H1 (cell line): ENCODE results near the gene CPZ. TPM values are rescaled to one million over a fixed set of nuclear protein-coding genes. Genes with fewer than 3 reads are reported as not detected.

Source experiments
- CTCF ChIA-PET: fragments of 300-600 bp; sonication (Branson Sonifier 250); formaldehyde crosslinking; loops from one replicate; lab custom pipeline; 2021; ENCODE audit not compliant: partially characterized antibody; lab: Charles Lee
- POLR2A ChIA-PET: fragments of 300-600 bp; sonication (Branson Sonifier 250); formaldehyde crosslinking; loops from one replicate; lab custom pipeline; 2021; ENCODE audit warnings: inconsistent platforms; ENCODE audit not compliant: partially characterized antibody; lab: Charles Lee
- DNase-seq, 2 experiments: peaks; one replicate each; pipeline versions ENCODE4 v3.0.0 to v3.0.0-alpha.2; 2010 to 2022; ENCODE audit warnings: low spot score in 2 of 2, low read depth in 1 of 2, mixed read lengths in 1 of 2
- FAIRE-seq: peaks from 2 replicates; lab custom pipeline; 2011; peaks lifted over from hg19 to GRCh38; lab: Jason Lieb, UNC
- H2AFZ ChIP-seq: 2 replicates; pipeline ENCODE4 v1.8.1; 2012; ENCODE audit warnings: low read length, inconsistent platforms
- H2AK5ac ChIP-seq: 2 replicates; pipeline ENCODE4 v1.6.1; 2013; ENCODE audit warnings: low read depth, low read length
- H2BK120ac ChIP-seq: replicated peaks from 2 replicates; pipeline ENCODE3; 2013; ENCODE audit warnings: low read depth, low read length, inconsistent platforms
- H2BK12ac ChIP-seq: 2 replicates; pipeline ENCODE4 v1.6.1; 2013; ENCODE audit warnings: low read depth, low read length
- H2BK15ac ChIP-seq: 2 replicates; pipeline ENCODE4 v1.6.1; 2013; ENCODE audit warnings: low read length
- H2BK20ac ChIP-seq: 2 replicates; pipeline ENCODE4 v1.6.1; 2013; ENCODE audit warnings: low read length
- H2BK5ac ChIP-seq: 2 replicates; pipeline ENCODE4 v1.6.1; 2013; ENCODE audit warnings: low read depth, low read length
- H3K14ac ChIP-seq: 2 replicates; pipeline ENCODE4 v1.6.1; 2013; ENCODE audit warnings: inconsistent platforms; ENCODE audit not compliant: insufficient read length
- H3K18ac ChIP-seq: 2 replicates; pipeline ENCODE4 v1.6.1; 2013; ENCODE audit warnings: low read length; ENCODE audit errors: extremely low read depth
- H3K23ac ChIP-seq: 2 replicates; pipeline ENCODE4 v1.6.1; 2013; ENCODE audit warnings: inconsistent platforms; ENCODE audit not compliant: insufficient read length
- H3K23me2 ChIP-seq: 2 replicates; pipeline ENCODE4 v1.6.1; 2013; ENCODE audit warnings: low read depth, low read length
- H3K27ac ChIP-seq: 2 replicates; pipeline ENCODE4 v1.6.1; 2011; ENCODE audit warnings: low read depth, low read length, inconsistent platforms
- H3K27me3 ChIP-seq, 4 experiments: replicated peaks in 1 of 4; 1 replicate in 1 of 4; 2 replicates in 3 of 4; pipeline versions ENCODE4 v1.6.1 to v1.8.1; 2011 to 2013; ENCODE audit warnings: low read length in 3 of 4, mild to moderate bottlenecking in 3 of 4, inconsistent platforms in 2 of 4, mixed read lengths in 2 of 4, moderate library complexity in 1 of 4; ENCODE audit not compliant: control insufficient read depth in 3 of 4, insufficient read depth in 3 of 4; ENCODE audit errors: extremely low read depth in 1 of 4
- H3K36me3 ChIP-seq, 4 experiments: 2 replicates each; pipeline versions ENCODE4 v1.6.1 to v1.8.1; 2011 to 2013; ENCODE audit warnings: mild to moderate bottlenecking in 4 of 4, low read length in 3 of 4, moderate library complexity in 2 of 4, control low read depth in 1 of 4, inconsistent platforms in 1 of 4; ENCODE audit not compliant: insufficient read depth in 4 of 4, control insufficient read depth in 2 of 4
- H3K4ac ChIP-seq: replicated peaks from 2 replicates; pipeline ENCODE3; 2013; ENCODE audit warnings: low read length, low read depth, mixed read lengths, inconsistent platforms; ENCODE audit not compliant: insufficient read length
- H3K4me1 ChIP-seq, 4 experiments: replicated peaks in 1 of 4; 1 replicate in 1 of 4; 2 replicates in 3 of 4; pipeline versions ENCODE4 v1.6.1 to v1.8.1; 2011 to 2013; ENCODE audit warnings: low read length in 3 of 4, inconsistent platforms in 2 of 4, mixed read lengths in 1 of 4; ENCODE audit not compliant: insufficient read depth in 4 of 4, control insufficient read depth in 3 of 4
- H3K4me2 ChIP-seq, 2 experiments: 2 replicates each; pipeline versions ENCODE4 v1.6.1 to v1.8.1; 2011 to 2013; ENCODE audit warnings: low read depth in 2 of 2, low read length in 2 of 2, control low read depth in 1 of 2, inconsistent platforms in 1 of 2, mild to moderate bottlenecking in 1 of 2; ENCODE audit not compliant: insufficient read depth in 1 of 2
- H3K4me3 ChIP-seq, 4 experiments: fragments of 200-600, 300-600 bp in 1 of 4; sonication (generic), shearing (Covaris generic), sonication (Bioruptor Twin) in 1 of 4; 2 replicates each; pipeline versions ENCODE4 v1.5.1 to v1.8.1; 2011 to 2016; ENCODE audit warnings: low read length in 4 of 4, low read depth in 3 of 4, control low read depth in 2 of 4, inconsistent platforms in 2 of 4, mild to moderate bottlenecking in 2 of 4, mixed read lengths in 1 of 4, moderate library complexity in 1 of 4; ENCODE audit not compliant: insufficient read depth in 2 of 4; ENCODE audit errors: extremely low read depth in 1 of 4
- H3K56ac ChIP-seq: replicated peaks from 2 replicates; pipeline ENCODE3; 2013; ENCODE audit warnings: low read depth, mild to moderate bottlenecking, mixed read lengths, low read length, inconsistent platforms; ENCODE audit not compliant: insufficient read length
- H3K79me1 ChIP-seq: 2 replicates; pipeline ENCODE4 v1.6.1; 2013; ENCODE audit warnings: low read depth, low read length, control low read depth
- H3K79me2 ChIP-seq, 2 experiments: 2 replicates each; pipeline versions ENCODE4 v1.6.1 to v1.8.1; 2012 to 2013; ENCODE audit warnings: low read length in 2 of 2, mild to moderate bottlenecking in 2 of 2, inconsistent platforms in 1 of 2; ENCODE audit not compliant: insufficient read depth in 2 of 2, control insufficient read depth in 1 of 2
- H3K9ac ChIP-seq, 4 experiments: replicated peaks in 1 of 4; 1 replicate in 1 of 4; 2 replicates in 3 of 4; pipeline versions ENCODE4 v1.6.1 to v1.8.1; 2011 to 2013; ENCODE audit warnings: low read depth in 3 of 4, low read length in 3 of 4, control low read depth in 2 of 4, mild to moderate bottlenecking in 2 of 4, moderate library complexity in 2 of 4, inconsistent platforms in 1 of 4; ENCODE audit errors: extremely low read depth in 1 of 4
- H3K9me3 ChIP-seq, 2 experiments: 2 replicates each; pipeline versions ENCODE4 v1.6.1 to v1.8.1; 2012 to 2013; ENCODE audit warnings: mild to moderate bottlenecking in 2 of 2, moderate library complexity in 2 of 2, control low read depth in 1 of 2, inconsistent platforms in 1 of 2, low read depth in 1 of 2, low read length in 1 of 2, mixed read lengths in 1 of 2; ENCODE audit not compliant: insufficient read depth in 2 of 2
- H4K20me1 ChIP-seq, 2 experiments: replicated peaks in 1 of 2; 2 replicates each; pipeline versions ENCODE3 to v1.8.1; 2011 to 2013; ENCODE audit warnings: inconsistent platforms in 2 of 2, low read length in 2 of 2, mild to moderate bottlenecking in 1 of 2; ENCODE audit not compliant: insufficient read depth in 2 of 2, control insufficient read depth in 1 of 2
- H4K5ac ChIP-seq: 2 replicates; pipeline ENCODE4 v1.6.1; 2013; ENCODE audit warnings: low read length, low read depth, mixed read lengths, inconsistent platforms; ENCODE audit not compliant: insufficient read length
- H4K8ac ChIP-seq: 2 replicates; pipeline ENCODE4 v1.8.0; 2013; ENCODE audit warnings: mild to moderate bottlenecking, moderate library complexity, low read length, inconsistent platforms; ENCODE audit not compliant: insufficient read depth; ENCODE audit errors: extremely low read depth
- H4K91ac ChIP-seq: replicated peaks from 2 replicates; pipeline ENCODE3; 2013; ENCODE audit warnings: low read length, mixed read lengths, inconsistent platforms; ENCODE audit not compliant: insufficient read length
- NRF1 ChIP-seq: IDR thresholded peaks from 2 replicates; pipeline ENCODE4 v1.6.1; 2011; ENCODE audit warnings: mild to moderate bottlenecking, low read depth, low read length, improper control_type of control experiment
- WGBS, 2 experiments: shearing (Covaris generic) in 1 of 2; methylation state at CpG; one replicate each; pipeline versions ENCODE4 v1.1.6 to v1.1.7; 2013 to 2015; ENCODE audit warnings: low lambda C conversion rate in 2 of 2, mixed read lengths in 2 of 2, inconsistent platforms in 1 of 2, low coverage in 1 of 2, missing lambda C conversion rate in 1 of 2; ENCODE audit not compliant: insufficient replicate concordance in 2 of 2, insufficient coverage in 1 of 2, insufficient read length in 1 of 2; ENCODE audit errors: extremely low coverage in 1 of 2, missing lambda C conversion rate in 1 of 2; 5-methylcytosine and 5-hydroxymethylcytosine counted together
- polyA plus RNA-seq, 7 experiments: library from polyadenylated mRNA; depleted of rRNA in 3 of 7; stranded (reverse) in 5 of 7; unstranded in 2 of 7; fragments of >200 nt in 5 of 7; fragments of 200-250 nt in 2 of 7; gene quantifications; 1 replicate in 5 of 7; 2 replicates in 1 of 7; 4 replicates in 1 of 7; pipeline versions ENCODE4 v1.2.1 to v1.2.3, GENCODE V29; 2011 to 2013; ENCODE audit warnings: missing spikeins in 2 of 7, mixed read lengths in 2 of 7
- total RNA-seq: library from RNA; stranded (reverse); fragmentation: NEBNext Ultra II Directional; extraction: Animal tissue kit (Norgen Biotek cat#: 25700); gene quantifications from 2 replicates; pipeline ENCODE4 v1.2.1, GENCODE V29; 2021

The CPZ gene
- total and polyA plus RNA-seq, 2 of the 8 experiments (the other 6 are each of a cell fraction or from before 2014, with no cell fraction given): 28.8 to 40.7 TPM

GRCh38 chr4:8609406-8609805 is 16.8 kb downstream of the CPZ start:
- peaks cover 0 to 14% (median 3%) of the 10 kb centered on the region in 4 experiments; a peak in 4 of 8 replicates for H3K36me3 ChIP-seq
- H3K27ac ChIP-seq: no peak overlapping the region
- H4K5ac ChIP-seq: no peak overlapping the region
- H3K79me2 ChIP-seq: no peaks in the 10 kb centered on the region
- no peaks in the 10 kb centered on the region for H3K9me3 ChIP-seq
- FAIRE-seq (no peak), DNase-seq (no peak)
- H3K27me3 ChIP-seq: no peaks in the 10 kb centered on the region; a peak in 1 of 7 replicates
- H3K4me2 ChIP-seq: no peak overlapping the region
- H3K9ac ChIP-seq: no peak overlapping the region
- H2AK5ac ChIP-seq: no peak overlapping the region
- no peak overlapping the region for H2BK20ac ChIP-seq
- no peaks in the 10 kb centered on the region for H3K79me1 ChIP-seq
- no peak overlapping the region for H2AFZ ChIP-seq
- POLR2A ChIA-PET: interaction anchor here (1.1 to 1.3 kb wide), 3 partner anchors 10 to 52 kb away, joined by 3 to 4 read pairs (median 3); no protein-coding TSS in a partner anchor
- peaks cover 0 to 2% (median 0%) of the 10 kb centered on the region in 4 experiments; a peak in 1 of 7 replicates for H3K4me1 ChIP-seq
- H4K8ac ChIP-seq: no peak overlapping the region; the same call in 1 of the 2 replicates
- H3K18ac ChIP-seq: no peak overlapping the region
- H3K4ac ChIP-seq: no peak overlapping the region
- H3K4me3 ChIP-seq: no peak overlapping the region
- H4K20me1 ChIP-seq: peaks cover 10 to 26% of the 10 kb centered on the region in 2 experiments
- no peak overlapping the region for H3K56ac ChIP-seq
- CTCF ChIA-PET: interaction anchor here (1.4 kb wide), 1 partner anchor 10 kb away, joined by 3 read pairs; no protein-coding TSS in a partner anchor
- no peak overlapping the region for H2BK5ac ChIP-seq
- no peak overlapping the region for H3K23ac ChIP-seq
- H3K14ac ChIP-seq: no peak overlapping the region
- WGBS, 2 experiments: 79 to 100% methylated on average over 1 to 6 of the region's 6 CpGs
- H2BK12ac ChIP-seq: no peak overlapping the region
- H3K23me2 ChIP-seq: peaks cover 6% of the 10 kb centered on the region; the same call in 1 of the 2 replicates
- no peak overlapping the region for H4K91ac ChIP-seq
- H2BK15ac ChIP-seq: no peak overlapping the region
- no peak overlapping the region for H2BK120ac ChIP-seq
- no peak for TF ChIP-seq NRF1
